ENCODE data around the gene PARVA. TPM values are rescaled to one million over a fixed set of nuclear protein-coding genes. Genes with fewer than 3 reads are reported as not detected.

The PARVA gene
- polyA plus RNA-seq, 3 donors = not detected

DNA sequence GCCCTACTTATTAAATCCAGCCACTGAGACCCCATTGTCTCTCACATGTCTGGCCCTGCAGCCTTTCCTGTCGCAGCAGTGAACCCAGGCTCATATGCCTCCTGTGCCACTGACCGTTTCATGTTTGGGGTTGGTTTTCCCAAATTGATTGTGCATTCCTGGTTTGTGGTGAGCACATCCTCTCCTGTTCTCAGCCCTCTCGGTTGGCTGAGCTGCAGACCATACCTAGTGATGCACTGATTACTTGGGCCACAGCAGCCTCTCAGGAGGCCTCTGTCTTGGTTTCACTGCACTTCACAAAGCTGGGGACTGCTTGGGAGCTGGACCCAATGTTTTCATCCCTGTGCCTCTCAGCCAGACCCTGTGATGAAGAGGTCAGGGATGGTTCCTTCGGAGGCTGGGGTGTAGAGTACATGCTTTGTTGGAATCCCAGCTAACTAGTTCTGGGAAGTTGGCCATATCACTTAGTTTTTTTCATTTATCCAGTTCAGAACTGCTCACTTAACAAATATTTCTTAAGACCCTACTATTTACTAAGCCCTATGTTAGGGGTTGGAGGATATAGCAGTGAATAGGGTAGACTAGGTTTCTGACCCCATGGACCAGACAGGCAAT, 30.9 kb downstream of the PARVA start:
- Histone ChIP-seq H3K36me3 (replicated peaks in 1 of 2; ENCODE audit: control insufficient read depth in 1 of 2, insufficient read depth in 2 of 2, low read length in 2 of 2) (no peaks in the 10 kb centered on the region), H3K79me2 (ENCODE audit: insufficient read depth, low read length) (no peaks in the 10 kb centered on the region), H3K9me3 (replicated peaks in 1 of 2; ENCODE audit: control insufficient read depth in 1 of 2, insufficient read depth in 1 of 2, low read length in 2 of 2) (no peaks in the 10 kb centered on the region), H3K4me1 (ENCODE audit: control insufficient read depth in 1 of 2, insufficient read depth in 2 of 2, low read length in 2 of 2) (no peaks in the 10 kb centered on the region), H4K20me1 (ENCODE audit: insufficient read depth, low read length) (no peaks in the 10 kb centered on the region), H3K27me3 (ENCODE audit: control insufficient read depth in 2 of 2, insufficient read depth in 2 of 2, low read length in 2 of 2) (no peaks in the 10 kb centered on the region), H3K27ac (ENCODE audit: low read depth in 1 of 2, low read length in 2 of 2) (no peak overlapping the region), H3K9ac (ENCODE audit: insufficient read depth, low read length, poor library complexity, severe bottlenecking) (no peak overlapping the region), H3K4me2 (replicated peaks; ENCODE audit: extremely low read depth, low read length, poor library complexity, severe bottlenecking) (no peak overlapping the region), H2AFZ (ENCODE audit: insufficient read depth, low read depth, low read length, poor library complexity, severe bottlenecking) (no peak overlapping the region), H3K4me3 (replicated peaks in 1 of 3; ENCODE audit: low read depth in 2 of 3, low read length in 3 of 3) (no peak overlapping the region)
- H3K27ac Mint-ChIP-seq = no peak overlapping the region
- DNase-seq = no peak
- peaks cover 6 to 8% (median 7%) of the 10 kb centered on the region in 3 donors for H3K27me3 Mint-ChIP-seq (ENCODE audit: low read depth in 3 of 3)
- H3K4me3 Mint-ChIP-seq = no peak overlapping the region
- H3K4me1 Mint-ChIP-seq = no peaks in the 10 kb centered on the region
- TF ChIP-seq, protein P1, sequence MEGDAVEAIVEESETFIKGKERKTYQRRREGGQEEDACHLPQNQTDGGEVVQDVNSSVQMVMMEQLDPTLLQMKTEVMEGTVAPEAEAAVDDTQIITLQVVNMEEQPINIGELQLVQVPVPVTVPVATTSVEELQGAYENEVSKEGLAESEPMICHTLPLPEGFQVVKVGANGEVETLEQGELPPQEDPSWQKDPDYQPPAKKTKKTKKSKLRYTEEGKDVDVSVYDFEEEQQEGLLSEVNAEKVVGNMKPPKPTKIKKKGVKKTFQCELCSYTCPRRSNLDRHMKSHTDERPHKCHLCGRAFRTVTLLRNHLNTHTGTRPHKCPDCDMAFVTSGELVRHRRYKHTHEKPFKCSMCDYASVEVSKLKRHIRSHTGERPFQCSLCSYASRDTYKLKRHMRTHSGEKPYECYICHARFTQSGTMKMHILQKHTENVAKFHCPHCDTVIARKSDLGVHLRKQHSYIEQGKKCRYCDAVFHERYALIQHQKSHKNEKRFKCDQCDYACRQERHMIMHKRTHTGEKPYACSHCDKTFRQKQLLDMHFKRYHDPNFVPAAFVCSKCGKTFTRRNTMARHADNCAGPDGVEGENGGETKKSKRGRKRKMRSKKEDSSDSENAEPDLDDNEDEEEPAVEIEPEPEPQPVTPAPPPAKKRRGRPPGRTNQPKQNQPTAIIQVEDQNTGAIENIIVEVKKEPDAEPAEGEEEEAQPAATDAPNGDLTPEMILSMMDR (IDR thresholded peaks at IDR 0.05) = no peak
- H3K36me3 Mint-ChIP-seq = no peaks in the 10 kb centered on the region
- 72% methylated on average over 2 of the region's 4 CpGs for WGBS (ENCODE audit: insufficient coverage)
- intact Hi-C loops (cut with micrococcal nuclease) = no loop called here
- no peaks in the 10 kb centered on the region for H3K9me3 Mint-ChIP-seq

DNA sequence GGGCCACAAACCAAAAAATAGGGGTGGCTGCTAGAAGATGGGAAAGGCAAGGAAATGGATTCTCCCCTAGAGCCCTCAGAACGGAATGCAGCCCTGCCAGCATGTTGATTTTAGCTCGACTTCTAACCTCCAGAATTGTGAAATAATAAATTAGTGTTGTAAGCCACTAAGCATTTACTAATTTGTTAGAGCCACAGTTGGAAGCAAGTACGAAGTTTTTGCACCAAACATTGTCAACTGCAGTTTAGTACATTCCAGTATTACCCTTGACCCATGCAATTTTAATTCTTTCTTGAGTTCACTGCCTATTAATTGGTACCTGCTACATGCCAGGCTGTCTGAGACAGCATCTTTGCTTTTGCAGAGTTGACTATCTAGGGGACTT, 32.2 kb downstream of the PARVA start:
- peaks cover 4 to 10% (median 7%) of the 10 kb centered on the region in 3 donors for H3K27me3 Mint-ChIP-seq (ENCODE audit: low read depth in 3 of 3)
- intact Hi-C loops (cut with micrococcal nuclease) = loop anchor here in 1 of 2 donors (10.0 kb wide), 1 partner anchor 485 kb away; no protein-coding TSS in a partner anchor
- no peaks in the 10 kb centered on the region for H3K4me1 ChIP-seq (ENCODE audit: control insufficient read depth in 1 of 2, insufficient read depth in 2 of 2, low read length in 2 of 2)
- H3K36me3 ChIP-seq (replicated peaks in 1 of 2; ENCODE audit: control insufficient read depth in 1 of 2, insufficient read depth in 2 of 2, low read length in 2 of 2) = no peaks in the 10 kb centered on the region
- no peaks in the 10 kb centered on the region for H3K27me3 ChIP-seq (ENCODE audit: control insufficient read depth in 2 of 2, insufficient read depth in 2 of 2, low read length in 2 of 2)
- TF ChIP-seq, protein P1 (IDR thresholded peaks at IDR 0.05) = no peak
- no peak overlapping the region for H3K4me2 ChIP-seq (replicated peaks; ENCODE audit: extremely low read depth, low read length, poor library complexity, severe bottlenecking)
- no peak for DNase-seq
- no peak overlapping the region for H3K27ac Mint-ChIP-seq
- 89% methylated on average over 1 of the region's 3 CpGs for WGBS (ENCODE audit: insufficient coverage)
- H3K27ac ChIP-seq (ENCODE audit: low read depth in 1 of 2, low read length in 2 of 2) = no peak overlapping the region
- no peak overlapping the region for H3K9ac ChIP-seq (ENCODE audit: insufficient read depth, low read length, poor library complexity, severe bottlenecking)
- no peaks in the 10 kb centered on the region for H3K79me2 ChIP-seq (ENCODE audit: insufficient read depth, low read length)
- H4K20me1 ChIP-seq (ENCODE audit: insufficient read depth, low read length) = no peaks in the 10 kb centered on the region
- H3K4me3 Mint-ChIP-seq = no peak overlapping the region
- H3K36me3 Mint-ChIP-seq = no peaks in the 10 kb centered on the region
- no peaks in the 10 kb centered on the region for H3K9me3 Mint-ChIP-seq
- no peak overlapping the region for H2AFZ ChIP-seq (ENCODE audit: insufficient read depth, low read depth, low read length, poor library complexity, severe bottlenecking)
- no peak overlapping the region for H3K4me3 ChIP-seq (replicated peaks in 1 of 3; ENCODE audit: low read depth in 2 of 3, low read length in 3 of 3)
- H3K9me3 ChIP-seq (replicated peaks in 1 of 2; ENCODE audit: control insufficient read depth in 1 of 2, insufficient read depth in 1 of 2, low read length in 2 of 2) = no peaks in the 10 kb centered on the region
- H3K4me1 Mint-ChIP-seq = no peaks in the 10 kb centered on the region
